Gastrocnemius medialis (tissue), 4 donors: Measurements from ENCODE around the gene ZNF770. TPM values are rescaled to one million over a fixed set of nuclear protein-coding genes. Genes with fewer than 3 reads are reported as not detected.
"Not testable (repeated sequence)": the region's sequence is repeated elsewhere in the genome, so short reads cannot be mapped to it uniquely, and the experiment has no call there.

Experiments used
- ATAC-seq, 2 donors: fragments of 150-250 bp; one replicate each; pipeline ENCODE4 v1.9.1; 2016
- DNase-seq, 2 donors: peaks; one replicate each; pipeline ENCODE4 v3.0.0-alpha.2; 2019
- H3K27ac ChIP-seq, 4 donors: fragments of 200-600 bp; sonication (generic); 1 replicate in 1 of 4; 2 replicates in 3 of 4; pipeline ENCODE4 v1.5.1; 2016 to 2018; ENCODE audit warnings: mild to moderate bottlenecking in 2 of 4, moderate library complexity in 1 of 4
- H3K27me3 ChIP-seq, 3 donors: fragments of 200-600 bp; sonication (generic) in 2 of 3; 1 replicate in 1 of 3; 2 replicates in 2 of 3; pipeline versions ENCODE4 v1.5.1 to v1.6.0; 2016 to 2019; ENCODE audit warnings: mild to moderate bottlenecking in 1 of 3, moderate library complexity in 1 of 3
- H3K36me3 ChIP-seq, 2 donors: fragments of 200-600 bp; sonication (generic) in 1 of 2; one replicate each; pipeline ENCODE4 v1.5.1; 2017 to 2018
- H3K4me1 ChIP-seq, 2 donors: fragments of 200-600 bp; sonication (generic) in 1 of 2; one replicate each; pipeline ENCODE4 v1.5.1; 2016 to 2017; ENCODE audit warnings: mild to moderate bottlenecking in 2 of 2
- H3K4me3 ChIP-seq, 4 donors: fragments of 200-600 bp; sonication (generic) in 3 of 4; 1 replicate in 1 of 4; 2 replicates in 3 of 4; pipeline ENCODE4 v1.5.1; 2016 to 2019; ENCODE audit warnings: mild to moderate bottlenecking in 2 of 4
- H3K9me3 ChIP-seq, 3 donors: fragments of 200-600 bp; sonication (generic) in 2 of 3; 1 replicate in 1 of 3; 2 replicates in 2 of 3; pipeline ENCODE4 v1.5.1; 2016 to 2019
- POLR2A ChIP-seq, 2 donors: fragments of 450-650 bp; IDR thresholded peaks; one replicate each; pipeline ENCODE4 v1.6.1; 2017; ENCODE audit warnings: antibody characterized with exemption in 2 of 2, mild to moderate bottlenecking in 2 of 2, moderate library complexity in 2 of 2
- in situ Hi-C, 4 donors: fragments of 200-750 bp; cut with MboI; loops; one replicate each; pipeline versions ENCODE4 v1.15.0 to v1.8.0; 2017; ENCODE audit warnings: low sequenced_read_pairs in 4 of 4
- intact Hi-C: fragments of 100-400 bp; cut with DNase I; formaldehyde crosslinking; loops from one replicate; pipeline ENCODE4 v1.15.1; 2023; ENCODE audit warnings: low total_unique reads
- total RNA-seq, 4 donors: library from RNA; depleted of rRNA; stranded (reverse); fragments of >200 nt; gene quantifications; one replicate each; pipeline versions ENCODE4 v1.1.0 to v1.2.3, GENCODE V29; 2016
- TF ChIP-seq, protein P1 (sequence below), 5 experiments: fragments of 450-650 bp in 3 of 5; fragments of 200-600 bp in 2 of 5; sonication (generic) in 2 of 5; IDR thresholded peaks in 4 of 5; conservative IDR thresholded peaks in 1 of 5; 1 replicate in 4 of 5; 2 replicates in 1 of 5; pipeline ENCODE4 v1.5.1; 2016 to 2019; ENCODE audit warnings: antibody characterized with exemption in 5 of 5, mild to moderate bottlenecking in 3 of 5, moderate library complexity in 3 of 5

The ZNF770 gene
- total RNA-seq, 4 donors from 2014 or later, result 33.2 to 55.2 (median 49.0) TPM

DNA sequence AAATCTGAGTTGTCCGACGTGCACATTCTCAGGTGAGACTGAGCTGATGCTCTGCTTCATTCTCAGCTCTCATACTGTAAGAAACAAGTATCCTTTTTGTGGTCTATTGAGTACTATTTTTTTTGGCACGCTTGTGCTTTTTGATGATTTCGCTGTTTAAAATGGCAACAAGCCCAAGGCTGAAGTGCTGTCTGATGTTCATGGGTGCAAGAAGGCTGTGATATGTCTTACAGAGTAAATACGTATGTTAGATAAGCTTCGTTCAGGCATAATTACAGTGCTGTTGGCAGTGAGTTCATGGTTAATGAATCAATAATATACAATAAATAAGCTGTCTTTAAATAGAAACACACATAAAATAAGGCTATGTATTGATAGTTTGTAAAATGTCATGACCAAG is 45.7 kb downstream of the ZNF770 start:
- Histone ChIP-seq H3K4me3 (no peak overlapping the region), H3K4me1 (no peaks in the 10 kb centered on the region), H3K27ac (no peak overlapping the region), H3K36me3 (peaks cover 0 to 67% of the 10 kb centered on the region in 2 donors), H3K9me3 (no peaks in the 10 kb centered on the region), H3K27me3 (no peaks in the 10 kb centered on the region)
- TF ChIP-seq, protein P1, sequence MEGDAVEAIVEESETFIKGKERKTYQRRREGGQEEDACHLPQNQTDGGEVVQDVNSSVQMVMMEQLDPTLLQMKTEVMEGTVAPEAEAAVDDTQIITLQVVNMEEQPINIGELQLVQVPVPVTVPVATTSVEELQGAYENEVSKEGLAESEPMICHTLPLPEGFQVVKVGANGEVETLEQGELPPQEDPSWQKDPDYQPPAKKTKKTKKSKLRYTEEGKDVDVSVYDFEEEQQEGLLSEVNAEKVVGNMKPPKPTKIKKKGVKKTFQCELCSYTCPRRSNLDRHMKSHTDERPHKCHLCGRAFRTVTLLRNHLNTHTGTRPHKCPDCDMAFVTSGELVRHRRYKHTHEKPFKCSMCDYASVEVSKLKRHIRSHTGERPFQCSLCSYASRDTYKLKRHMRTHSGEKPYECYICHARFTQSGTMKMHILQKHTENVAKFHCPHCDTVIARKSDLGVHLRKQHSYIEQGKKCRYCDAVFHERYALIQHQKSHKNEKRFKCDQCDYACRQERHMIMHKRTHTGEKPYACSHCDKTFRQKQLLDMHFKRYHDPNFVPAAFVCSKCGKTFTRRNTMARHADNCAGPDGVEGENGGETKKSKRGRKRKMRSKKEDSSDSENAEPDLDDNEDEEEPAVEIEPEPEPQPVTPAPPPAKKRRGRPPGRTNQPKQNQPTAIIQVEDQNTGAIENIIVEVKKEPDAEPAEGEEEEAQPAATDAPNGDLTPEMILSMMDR (IDR thresholded peaks at IDR 0.05 in 4 of 5, conservative IDR thresholded peaks at IDR 0.05 in 1 of 5), result no peak
- no peak for TF ChIP-seq POLR2A (IDR thresholded peaks at IDR 0.05)
- intact Hi-C loops, result no loop called here
- no peak for ATAC-seq
- DNase-seq, result no peak
- in situ Hi-C loops, result no loop called here

DNA sequence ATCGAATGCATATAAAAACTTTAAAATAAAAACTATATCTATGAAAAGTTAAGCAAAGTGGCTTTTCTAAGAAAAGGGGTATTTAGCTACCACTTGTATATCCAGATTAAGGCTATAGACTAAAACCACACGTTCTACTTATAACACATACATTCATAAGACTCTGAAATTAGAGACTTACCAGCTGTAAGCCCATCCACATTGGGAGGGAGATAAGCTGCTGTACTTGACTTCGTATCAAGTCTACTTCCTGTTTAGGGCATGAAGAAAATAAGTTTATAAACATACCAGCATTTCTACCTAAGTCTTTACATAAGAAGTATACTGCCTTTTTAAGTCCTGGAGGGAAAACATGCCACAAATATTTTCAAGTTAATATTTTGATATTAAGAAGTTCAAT is 46.3 kb downstream of the ZNF770 start:
- ATAC-seq (no peak), DNase-seq (no peak)
- TF ChIP-seq, protein P1 (IDR thresholded peaks at IDR 0.05 in 4 of 5, conservative IDR thresholded peaks at IDR 0.05 in 1 of 5), result no peak
- no peak for TF ChIP-seq POLR2A (IDR thresholded peaks at IDR 0.05)
- no peak overlapping the region for H3K4me3 ChIP-seq
- H3K27me3 ChIP-seq, result no peaks in the 10 kb centered on the region
- no peaks in the 10 kb centered on the region for H3K9me3 ChIP-seq
- no peak overlapping the region for H3K27ac ChIP-seq
- H3K4me1 ChIP-seq, result no peaks in the 10 kb centered on the region
- in situ Hi-C loops, result no loop called here
- peaks cover 0 to 72% of the 10 kb centered on the region in 2 donors for H3K36me3 ChIP-seq
- intact Hi-C loops, result no loop called here

DNA sequence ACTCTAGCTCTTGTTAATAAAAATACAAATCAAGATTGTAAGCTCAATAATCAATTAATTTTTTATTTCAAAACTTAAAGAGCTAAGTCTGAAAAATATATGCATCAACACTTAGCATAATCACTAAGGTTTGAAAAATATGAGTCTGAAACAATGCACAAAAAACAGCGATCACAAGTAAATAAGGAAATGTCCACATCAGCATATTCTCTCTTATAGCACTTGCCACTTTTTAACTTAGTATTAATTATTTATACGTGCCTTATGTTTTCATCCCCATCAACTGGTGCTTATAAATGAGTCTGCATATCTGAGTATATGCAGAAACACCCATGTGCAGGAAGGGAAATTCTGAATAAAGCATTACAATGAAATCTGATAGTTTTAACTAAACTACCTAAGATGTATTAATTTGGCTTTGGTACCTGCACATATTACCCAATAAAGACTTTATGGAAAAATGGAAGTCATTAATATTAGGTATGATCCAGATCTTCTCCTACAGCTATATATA is 46.8 kb downstream of the ZNF770 start:
- in situ Hi-C loops, result no loop called here
- Histone ChIP-seq H3K27ac (no peak overlapping the region), H3K9me3 (no peaks in the 10 kb centered on the region), H3K4me3 (no peak overlapping the region), H3K27me3 (no peaks in the 10 kb centered on the region), H3K4me1 (no peaks in the 10 kb centered on the region), H3K36me3 (peaks cover 0 to 78% of the 10 kb centered on the region in 2 donors)
- TF ChIP-seq POLR2A (IDR thresholded peaks at IDR 0.05), result no peak
- TF ChIP-seq, protein P1 (IDR thresholded peaks at IDR 0.05 in 4 of 5, conservative IDR thresholded peaks at IDR 0.05 in 1 of 5), result no peak
- no peak for DNase-seq
- intact Hi-C loops, result no loop called here
- ATAC-seq, result no peak

- TF ChIP-seq, protein P1 (IDR thresholded peaks at IDR 0.05 in 4 of 5, conservative IDR thresholded peaks at IDR 0.05 in 1 of 5), result no peak
- no peak for TF ChIP-seq POLR2A (IDR thresholded peaks at IDR 0.05)
- intact Hi-C loops (no loop called here), in situ Hi-C loops (no loop called here)
- ATAC-seq (no peak), DNase-seq (no peak)
- no peaks in the 10 kb centered on the region for H3K27me3 ChIP-seq
- no peaks in the 10 kb centered on the region for H3K9me3 ChIP-seq
- no peaks in the 10 kb centered on the region for H3K4me1 ChIP-seq
- H3K27ac ChIP-seq, result no peak overlapping the region
- H3K36me3 ChIP-seq, result peaks cover 3 to 80% of the 10 kb centered on the region in 2 donors
- no peak overlapping the region for H3K4me3 ChIP-seq
Observed at GRCh38 chr15:34933432-34933975, 54.6 kb downstream of the ZNF770 start.

GRCh38 chr15:34928349-34928748 is 59.7 kb downstream of the ZNF770 start:
- peaks cover 3 to 68% of the 10 kb centered on the region in 2 donors for H3K36me3 ChIP-seq
- ATAC-seq, result not testable (repeated sequence)

More at GRCh38 chr15:34928349-34928748, 59.7 kb downstream of the ZNF770 start:
- H3K27me3 ChIP-seq, H3K4me1 ChIP-seq, intact Hi-C loops, H3K4me3 ChIP-seq, H3K27ac ChIP-seq, H3K9me3 ChIP-seq, DNase-seq: not testable (repeated sequence)
- in situ Hi-C loops, result loop anchor here in 3 of 4 donors (10.0 kb wide), 3 partner anchors 224 to 314 kb away; no protein-coding TSS in a partner anchor

Other genes starting within 250 kb of the ZNF770 start
- not detected for gene GJD2, start 233.3 kb downstream of the ZNF770 start, total RNA-seq
- 100 to 1,000 TPM in 1 of 4 donors, 10 to 100 TPM in 2, 1 to 10 TPM in 1; 5.6 to 449 (median 78.0) TPM for gene ACTC1, start 192.7 kb downstream of the ZNF770 start, total RNA-seq
- 10 to 100 TPM in 2 of 4 donors, 1 to 10 TPM in 2; 6.3 to 13.1 (median 10.3) TPM for gene AQR, start 18.5 kb downstream of the ZNF770 start, total RNA-seq
- gene NANOGP8, start 97.0 kb upstream of the ZNF770 start, total RNA-seq, result not detected